Osteocyte (in vitro differentiated cells): ENCODE results near the gene PIWIL4. TPM values are rescaled to one million over a fixed set of nuclear protein-coding genes. Genes with fewer than 3 reads are reported as not detected.
A peak's percentile ranks its signal among the peaks of the same experiment; 100 is the strongest.

Source experiments
- DNase-seq: peaks from one replicate; pipeline ENCODE4 v3.0.0; 2021; ENCODE audit warnings: mixed read lengths; ENCODE audit not compliant: unreplicated experiment; ENCODE audit errors: extremely low spot score
- H3K27ac Mint-ChIP-seq: one replicate; pipeline ENCODE4 v1.8.0; 2021; ENCODE audit warnings: mild to moderate bottlenecking, mixed read lengths; ENCODE audit not compliant: unreplicated experiment
- H3K27me3 Mint-ChIP-seq: one replicate; pipeline ENCODE4 v1.8.0; 2021; ENCODE audit warnings: mixed read lengths; ENCODE audit not compliant: unreplicated experiment
- H3K36me3 Mint-ChIP-seq: one replicate; pipeline ENCODE4 v1.8.0; 2021; ENCODE audit warnings: mixed read lengths; ENCODE audit not compliant: unreplicated experiment
- H3K4me1 Mint-ChIP-seq: one replicate; pipeline ENCODE4 v1.8.0; 2021; ENCODE audit warnings: mixed read lengths; ENCODE audit not compliant: unreplicated experiment
- H3K4me3 Mint-ChIP-seq: one replicate; pipeline ENCODE4 v1.8.0; 2021; ENCODE audit warnings: mild to moderate bottlenecking, moderate library complexity, mixed read lengths; ENCODE audit not compliant: unreplicated experiment
- H3K9me3 Mint-ChIP-seq: one replicate; pipeline ENCODE4 v1.8.0; 2021; ENCODE audit warnings: mixed read lengths; ENCODE audit not compliant: unreplicated experiment
- CTCF ChIP-seq: fragments of 200-600 bp; sonication (generic); IDR thresholded peaks from 2 replicates; pipeline ENCODE4 v1.5.0; 2021; ENCODE audit warnings: antibody characterized with exemption, mild to moderate bottlenecking, moderate library complexity
- total RNA-seq: library from RNA; stranded (reverse); gene quantifications from 2 replicates; pipeline ENCODE4 v1.2.1, GENCODE V29; 2021

Gene PIWIL4
- total RNA-seq, 1 donor from 2014 or later: 1.2 TPM

GRCh38 chr11:94664346-94664745 is 97.2 kb downstream of the PIWIL4 start:
- Mint-ChIP-seq H3K4me1 (no peaks in the 10 kb centered on the region), H3K4me3 (no peak overlapping the region), H3K36me3 (no peaks in the 10 kb centered on the region), H3K27me3 (peaks cover 11% of the 10 kb centered on the region), H3K9me3 (peaks cover 4% of the 10 kb centered on the region), H3K27ac (no peak overlapping the region)
- TF ChIP-seq CTCF: no peak
- DNase-seq: no peak

DNA sequence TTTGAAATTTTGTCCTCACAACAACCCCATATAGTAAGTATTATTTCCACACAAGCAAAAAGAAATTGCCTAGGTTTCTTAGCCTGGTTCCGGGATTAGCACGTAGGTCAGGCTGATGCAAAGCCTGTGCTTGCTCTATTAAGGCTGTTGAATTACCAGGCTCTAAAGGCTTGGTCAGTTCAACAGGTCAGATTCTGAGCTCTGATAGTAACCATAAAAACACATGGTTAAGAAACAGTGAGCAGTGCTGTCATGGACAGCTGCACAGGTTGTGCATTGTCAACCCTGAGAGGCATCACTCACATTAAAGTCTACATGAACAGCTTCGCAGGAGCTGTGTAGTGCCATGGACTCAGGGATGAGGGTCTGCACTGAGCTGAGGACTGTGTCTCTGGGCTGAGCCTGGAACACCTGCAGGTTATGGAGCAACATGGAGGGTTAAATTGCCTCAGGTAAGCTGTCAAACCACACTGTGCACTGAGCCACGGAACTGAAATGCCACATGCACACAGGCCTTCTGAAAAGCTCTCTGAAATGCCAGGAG is 98.0 kb downstream of the PIWIL4 start:
- H3K4me3 Mint-ChIP-seq: no peak overlapping the region
- H3K4me1 Mint-ChIP-seq: no peaks in the 10 kb centered on the region
- H3K27me3 Mint-ChIP-seq: peaks cover 10% of the 10 kb centered on the region
- no peak for TF ChIP-seq CTCF
- no peak overlapping the region for H3K27ac Mint-ChIP-seq
- H3K36me3 Mint-ChIP-seq: no peaks in the 10 kb centered on the region
- H3K9me3 Mint-ChIP-seq: peaks cover 4% of the 10 kb centered on the region
- DNase-seq: peak; percentile 67

DNA sequence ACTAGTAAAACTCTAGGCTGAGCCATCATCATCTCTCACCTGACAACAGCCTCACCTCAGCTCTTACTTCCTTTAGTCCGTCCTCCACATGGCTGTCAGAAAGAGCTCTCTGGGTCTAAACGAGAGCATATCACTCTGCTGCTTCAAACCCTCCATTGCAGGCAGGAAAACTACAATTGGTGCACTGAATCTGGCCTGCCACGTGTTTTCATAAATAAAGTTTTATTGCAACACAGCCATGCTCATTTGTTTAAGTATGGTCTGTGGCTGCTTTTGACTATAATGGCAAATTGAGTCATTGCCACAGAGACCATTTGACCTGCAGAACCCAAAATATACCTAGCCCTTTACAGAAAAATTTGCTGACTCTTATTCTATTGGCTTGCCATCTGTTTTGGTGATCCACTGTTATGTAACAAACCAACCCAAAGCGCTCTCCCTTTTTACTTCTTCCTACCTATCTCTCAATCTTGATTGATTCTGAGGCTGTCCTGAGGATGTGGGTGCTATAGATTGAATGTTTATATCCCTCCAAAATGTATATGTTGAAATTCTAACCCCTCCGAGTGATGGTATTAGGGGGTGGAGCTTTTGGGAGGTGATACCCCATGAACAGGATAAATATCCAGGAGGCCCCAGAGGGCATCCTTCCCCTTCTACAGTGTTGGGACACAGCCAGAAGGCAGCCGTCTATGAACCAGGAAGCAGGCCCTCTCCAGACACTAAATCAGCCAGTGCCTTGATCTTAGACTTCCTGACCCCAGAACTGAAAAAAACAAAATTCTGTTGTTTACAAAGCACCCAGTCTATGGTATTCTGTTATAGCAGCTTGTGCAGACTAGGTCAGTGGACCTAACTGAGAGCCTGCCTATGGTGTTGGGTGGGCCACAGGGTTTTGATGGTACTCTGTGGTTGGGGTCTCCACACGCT is 99.9 kb downstream of the PIWIL4 start:
- Mint-ChIP-seq H3K27me3 (peaks cover 3% of the 10 kb centered on the region), H3K4me1 (peaks cover 5% of the 10 kb centered on the region), H3K27ac (no peak overlapping the region), H3K9me3 (peaks cover 4% of the 10 kb centered on the region), H3K36me3 (no peaks in the 10 kb centered on the region), H3K4me3 (no peak overlapping the region)
- peak; percentile 32 for DNase-seq
- no peak for TF ChIP-seq CTCF

GRCh38 chr11:94668212-94668793 is 101.1 kb downstream of the PIWIL4 start:
- peaks cover 5% of the 10 kb centered on the region for H3K4me1 Mint-ChIP-seq
- no peak overlapping the region for H3K4me3 Mint-ChIP-seq
- no peak for TF ChIP-seq CTCF
- peak; percentile 63 for DNase-seq
- no peak overlapping the region for H3K27ac Mint-ChIP-seq
- H3K27me3 Mint-ChIP-seq: peaks cover 3% of the 10 kb centered on the region
- H3K9me3 Mint-ChIP-seq: peaks cover 1% of the 10 kb centered on the region
- no peaks in the 10 kb centered on the region for H3K36me3 Mint-ChIP-seq

DNA sequence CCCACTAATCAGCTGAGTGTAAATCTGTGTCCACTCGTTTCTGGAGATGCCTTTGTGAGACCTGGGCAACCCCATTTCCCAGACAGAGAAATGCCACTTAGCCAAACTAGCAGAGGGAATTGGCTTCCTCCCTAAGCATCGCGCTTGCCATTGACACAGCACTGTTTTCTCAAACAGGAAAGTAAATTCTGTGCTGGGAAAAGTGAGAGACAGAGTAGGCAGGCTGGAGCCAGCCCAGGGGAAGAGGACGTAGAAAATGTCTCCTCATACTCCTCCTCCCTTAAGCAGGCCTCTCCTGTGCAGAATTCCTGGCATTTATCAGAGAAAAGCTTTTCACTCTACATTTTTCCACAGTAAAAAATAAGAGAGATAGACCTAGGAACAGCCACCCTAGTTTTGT is 101.9 kb downstream of the PIWIL4 start:
- TF ChIP-seq CTCF: no peak
- Mint-ChIP-seq H3K27me3 (peaks cover 3% of the 10 kb centered on the region), H3K9me3 (no peaks in the 10 kb centered on the region), H3K36me3 (no peaks in the 10 kb centered on the region), H3K4me3 (no peak overlapping the region), H3K4me1 (peaks cover 5% of the 10 kb centered on the region), H3K27ac (no peak overlapping the region)
- DNase-seq: peak; percentile 46
